HepG2 (cell line): ENCODE results near the gene GPR162. TPM values are rescaled to one million over a fixed set of nuclear protein-coding genes. Genes with fewer than 3 reads are reported as not detected.

ENCODE experiments used
- BRCA1 ChIP-seq: sonication (generic); formaldehyde crosslinking; IDR thresholded peaks from 2 replicates; pipeline ENCODE4 v1.4.0; 2020; ENCODE audit warnings: missing genetic modification reagents
- BRD4 ChIP-seq: sonication (generic); formaldehyde crosslinking; IDR thresholded peaks from 2 replicates; pipeline ENCODE4 v1.4.0; 2020; ENCODE audit warnings: missing genetic modification reagents
- BRF2 ChIP-seq: sonication (generic); formaldehyde crosslinking; IDR thresholded peaks from 2 replicates; pipeline ENCODE4 v1.8.1; 2022; ENCODE audit warnings: mild to moderate bottlenecking, missing genetic modification reagents
- CENPBD1 ChIP-seq: sonication (generic); formaldehyde crosslinking; IDR thresholded peaks from 2 replicates; pipeline ENCODE4 v1.8.0; 2022; ENCODE audit warnings: missing genetic modification reagents, low read depth, mild to moderate bottlenecking, borderline replicate concordance
- DPF2 ChIP-seq: sonication (generic); formaldehyde crosslinking; IDR thresholded peaks from 2 replicates; pipeline ENCODE4 v1.4.0; 2020; ENCODE audit warnings: mild to moderate bottlenecking, low read depth, missing genetic modification reagents, borderline replicate concordance
- HNRNPLL ChIP-seq: fragments of 200-400 bp; formaldehyde crosslinking; IDR thresholded peaks from 2 replicates; pipeline ENCODE4 v1.6.1; 2017; ENCODE audit warnings: mild to moderate bottlenecking, low read depth, low read length; ENCODE audit not compliant: poor library complexity, severe bottlenecking
- IRF9 ChIP-seq: sonication (generic); formaldehyde crosslinking; IDR thresholded peaks from 2 replicates; pipeline ENCODE4 v1.8.0; 2022; ENCODE audit warnings: missing genetic modification reagents, mild to moderate bottlenecking, borderline replicate concordance
- JDP2 ChIP-seq: sonication (generic); formaldehyde crosslinking; IDR thresholded peaks from 2 replicates; pipeline ENCODE4 v1.8.1; 2022; ENCODE audit warnings: missing genetic modification reagents, borderline replicate concordance
- NFYC ChIP-seq: IDR thresholded peaks from 2 replicates; pipeline ENCODE4 v1.6.1; 2016; ENCODE audit warnings: missing genetic modification reagents, missing compliant biosample characterization
- PHF20 ChIP-seq: sonication (generic); formaldehyde crosslinking; IDR thresholded peaks from 2 replicates; pipeline ENCODE4 v1.5.0; 2020; ENCODE audit warnings: mild to moderate bottlenecking, missing genetic modification reagents
- PRMT3 ChIP-seq: sonication (generic); formaldehyde crosslinking; IDR thresholded peaks from 2 replicates; pipeline ENCODE4 v1.8.1; 2022; ENCODE audit warnings: low read depth, mild to moderate bottlenecking, moderate library complexity, missing genetic modification reagents, borderline replicate concordance
- RAD51 ChIP-seq: fragments of 450-650 bp; IDR thresholded peaks from 2 replicates; pipeline ENCODE4 v1.6.1; 2016; ENCODE audit warnings: borderline replicate concordance
- REPIN1 ChIP-seq: sonication (generic); formaldehyde crosslinking; IDR thresholded peaks from 2 replicates; pipeline ENCODE4 v1.8.0; 2022; ENCODE audit warnings: missing genetic modification reagents, low read depth, mild to moderate bottlenecking, borderline replicate concordance
- RFX1 ChIP-seq: fragments of 450-650 bp; IDR thresholded peaks from 2 replicates; pipeline ENCODE4 v1.6.1; 2017
- SP4 ChIP-seq: sonication (generic); formaldehyde crosslinking; IDR thresholded peaks from 2 replicates; pipeline ENCODE4 v1.8.1; 2023; ENCODE audit warnings: mild to moderate bottlenecking, missing genetic modification reagents
- TCF12 ChIP-seq, 2 experiments: fragments of 450-650 bp in 1 of 2; sonication (generic) in 1 of 2; formaldehyde crosslinking in 1 of 2; IDR thresholded peaks; 2 replicates each; pipeline versions ENCODE4 v1.6.1 to v1.8.0; 2017 to 2022; ENCODE audit warnings: antibody characterized with exemption in 1 of 2, mild to moderate bottlenecking in 1 of 2, missing genetic modification reagents in 1 of 2, moderate library complexity in 1 of 2
- ZBTB43 ChIP-seq: sonication (generic); formaldehyde crosslinking; conservative IDR thresholded peaks from 2 replicates; pipeline ENCODE4 v1.4.0; 2020; ENCODE audit warnings: missing genetic modification reagents
- ZNF101 ChIP-seq: sonication (generic); formaldehyde crosslinking; IDR thresholded peaks from 2 replicates; pipeline ENCODE4 v1.4.0; 2020; ENCODE audit warnings: mild to moderate bottlenecking, low read depth, missing genetic modification reagents, borderline replicate concordance
- ZNF121 ChIP-seq: sonication (generic); formaldehyde crosslinking; IDR thresholded peaks from 2 replicates; pipeline ENCODE4 v1.5.0; 2020; ENCODE audit warnings: mild to moderate bottlenecking, missing genetic modification reagents
- ZNF180 ChIP-seq: sonication (generic); formaldehyde crosslinking; IDR thresholded peaks from 2 replicates; pipeline ENCODE4 v1.4.0; 2020; ENCODE audit warnings: low read depth, missing genetic modification reagents, borderline replicate concordance
- ZNF207 ChIP-seq: fragments of 450-650 bp; IDR thresholded peaks from 2 replicates; pipeline ENCODE4 v1.6.1; 2016; ENCODE audit warnings: antibody characterized with exemption, borderline replicate concordance
- ZNF335 ChIP-seq: sonication (generic); formaldehyde crosslinking; IDR thresholded peaks from 2 replicates; pipeline ENCODE4 v1.4.0; 2020; ENCODE audit warnings: missing genetic modification reagents
- ZNF547 ChIP-seq: sonication (generic); formaldehyde crosslinking; IDR thresholded peaks from 2 replicates; pipeline ENCODE4 v1.5.1; 2020; ENCODE audit warnings: mild to moderate bottlenecking, missing genetic modification reagents
- ZNF784 ChIP-seq: sonication (generic); formaldehyde crosslinking; IDR thresholded peaks from 2 replicates; pipeline ENCODE4 v1.5.1; 2020; ENCODE audit warnings: missing genetic modification reagents, mild to moderate bottlenecking, borderline replicate concordance
- ZNF788 ChIP-seq: sonication (generic); formaldehyde crosslinking; IDR thresholded peaks from 2 replicates; pipeline ENCODE4 v1.5.0; 2020; ENCODE audit warnings: mild to moderate bottlenecking, missing genetic modification reagents, borderline replicate concordance
- polyA plus RNA-seq, 8 experiments: library from polyadenylated mRNA; depleted of rRNA in 3 of 8; stranded (reverse) in 7 of 8; unstranded in 1 of 8; fragments of >200 nt; fragmentation: Illumina TruSeq in 4 of 8; extraction: Trizol in 4 of 8; gene quantifications; 2 replicates each; pipeline versions ENCODE4 v1.2.1 to v1.2.3, GENCODE V29; 2011 to 2016; ENCODE audit warnings: low read depth in 4 of 8, missing spikeins in 1 of 8, mixed read lengths in 1 of 8; ENCODE audit not compliant: insufficient read depth in 1 of 8
- total RNA-seq, 5 experiments: library from RNA; depleted of rRNA; stranded (reverse); fragments of >200 nt; fragmentation: Illumina TruSeq; extraction: Trizol; gene quantifications; 2 replicates each; pipeline ENCODE4 v1.2.3, GENCODE V29; 2016; ENCODE audit warnings: low read depth in 1 of 5

The GPR162 gene
- total and polyA plus RNA-seq, 2 of the 13 experiments (the other 11 are each of a cell fraction or from before 2014, with no cell fraction given): 0.08 TPM; not detected in 1

- TF ChIP-seq ZNF784 (CRISPR knock-in tag): peak; percentile 71; the same call in 1 of the 2 replicates
- no peak for TF ChIP-seq BRCA1 (CRISPR knock-in tag)
- TF ChIP-seq PRMT3 (CRISPR knock-in tag): 0 out of 2 replicates have a peak, but pooled peaks have one; percentile 43
- no peak; the same call in none of the 2 replicates for TF ChIP-seq ZNF788 (CRISPR knock-in tag)
- no peak for TF ChIP-seq RFX1
- TF ChIP-seq ZNF207: no peak
- TF ChIP-seq RAD51: no peak
- no peak for TF ChIP-seq CENPBD1 (CRISPR knock-in tag)
- peak; percentile 85 for TF ChIP-seq ZNF547
- no peak for TF ChIP-seq BRF2 (CRISPR knock-in tag)
- TF ChIP-seq SP4 (CRISPR knock-in tag): peak; percentile 66; the same call in 1 of the 2 replicates
- peak; percentile 44; the same call in 1 of the 2 replicates for TF ChIP-seq ZNF335 (CRISPR knock-in tag)
- no peak for TF ChIP-seq TCF12 (IDR thresholded peaks at IDR 0.05)
- TF ChIP-seq TCF12 (CRISPR knock-in tag; IDR thresholded peaks at IDR 0.05): peak; percentile 57; the same call in 1 of the 2 replicates
- no peak for TF ChIP-seq NFYC (CRISPR knock-in tag)
- no peak for TF ChIP-seq BRD4 (CRISPR knock-in tag)
- TF ChIP-seq JDP2 (CRISPR knock-in tag): no peak
- peak; percentile 44 for TF ChIP-seq PHF20 (CRISPR knock-in tag)
- TF ChIP-seq ZNF180: no peak
- no peak for TF ChIP-seq ZBTB43 (CRISPR knock-in tag)
- peak; percentile 90 for TF ChIP-seq HNRNPLL
- no peak for TF ChIP-seq DPF2
- TF ChIP-seq ZNF121: no peak
- TF ChIP-seq ZNF101 (CRISPR knock-in tag): no peak
- 0 out of 2 replicates have a peak, but pooled peaks have one; percentile 50 for TF ChIP-seq REPIN1 (CRISPR knock-in tag)
- no peak for TF ChIP-seq IRF9 (CRISPR knock-in tag)
Measured at GRCh38 chr12:6828781-6829535, 7.3 kb downstream of the GPR162 start (continued).
